Ramos (cell line): ENCODE results near the gene TRA2A.

ENCODE experiments used
- in situ Hi-C: fragments of 300-500 bp; cut with MboI; formaldehyde crosslinking; loops from one replicate; pipeline ENCODE4 v1.14.3; 2022; ENCODE audit warnings: low sequenced_read_pairs; ENCODE audit not compliant: unreplicated experiment

TRA2A gene

GRCh38 chr7:23472046-23472445, 59.7 kb downstream of the TRA2A start:
- in situ Hi-C loops: loop anchor here (5.0 kb wide), 1 partner anchor 100 kb away; no protein-coding TSS in a partner anchor

DNA sequence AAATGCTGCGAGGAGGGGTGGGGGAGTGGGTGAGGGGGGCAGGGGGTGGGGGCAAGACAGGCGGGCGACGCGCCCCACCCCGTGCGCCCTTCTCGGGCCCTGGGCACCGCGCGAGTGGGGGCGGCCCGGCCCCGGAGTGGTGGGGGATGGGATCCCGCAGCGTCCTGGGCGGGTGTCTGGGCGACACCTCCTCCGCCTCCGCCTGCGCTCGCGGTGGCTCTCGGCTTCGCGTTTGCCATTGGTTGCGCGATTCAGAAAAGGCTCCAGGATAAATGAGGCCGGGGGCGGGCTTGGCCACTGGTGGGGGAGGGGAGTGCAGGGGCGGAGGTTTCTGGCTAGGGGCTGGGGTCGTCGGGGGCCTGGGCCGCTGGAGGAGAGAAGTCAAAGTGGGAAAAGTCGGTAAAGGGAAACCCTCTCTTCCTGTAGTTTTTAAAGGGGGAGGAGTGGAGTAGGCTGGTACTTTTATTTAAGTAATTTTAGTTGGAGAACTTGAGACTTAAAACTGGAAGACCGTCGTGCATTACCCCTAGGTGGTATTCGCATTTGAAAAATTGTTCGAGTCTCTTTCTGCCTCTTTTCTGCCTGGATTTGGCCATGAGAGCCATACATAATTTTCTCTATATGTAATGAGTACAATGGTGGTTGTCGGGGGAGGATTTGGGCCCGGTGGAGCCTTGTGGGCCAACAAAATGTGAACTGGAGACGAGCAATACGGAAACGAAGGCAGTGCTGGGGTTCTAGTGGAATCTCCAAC, 60.5 kb downstream of the TRA2A start:
- in situ Hi-C loops: loop anchor here (5.0 kb wide), 1 partner anchor 99 kb away; no protein-coding TSS in a partner anchor

DNA sequence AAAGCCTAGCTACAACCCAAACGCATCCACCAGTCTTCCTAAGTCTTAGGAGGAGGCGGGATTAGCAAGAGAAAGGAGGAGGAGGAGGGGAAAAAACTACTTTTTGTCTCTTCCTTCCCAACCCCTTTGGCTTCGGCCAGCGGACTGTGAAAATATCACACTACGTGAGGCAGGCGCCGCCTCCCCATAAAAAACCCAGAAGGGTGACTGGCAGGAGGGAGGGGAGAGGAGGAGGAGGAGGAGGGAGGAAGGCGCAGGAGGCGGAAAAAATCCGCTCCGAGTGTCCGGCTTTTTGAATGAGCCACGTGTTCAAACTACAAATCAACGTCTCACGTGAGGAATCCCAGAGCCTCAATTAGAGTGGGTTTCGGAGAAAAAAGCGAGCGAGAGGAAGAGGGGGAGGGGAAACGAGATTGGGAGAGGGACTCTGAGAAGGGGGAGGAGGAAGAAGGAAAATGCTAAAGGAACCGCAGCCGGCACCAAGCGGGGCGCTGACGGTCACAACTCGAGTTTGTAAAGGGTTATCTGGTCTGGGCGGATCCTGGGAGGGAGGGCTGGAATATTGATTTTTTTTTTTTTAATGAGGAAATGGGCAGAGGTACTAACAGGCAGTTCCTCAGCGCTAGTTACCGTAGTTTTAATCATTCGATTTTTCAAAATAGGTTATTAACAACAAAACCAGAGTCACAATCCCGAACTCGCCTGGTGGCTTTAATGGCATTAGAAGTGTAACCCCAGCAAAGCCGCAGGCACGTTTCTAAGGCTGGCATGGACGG, 61.3 kb downstream of the TRA2A start, which contains the start of gene IGF2BP3:
Gene IGF2BP3, minus strand, starts transcription at position 162 of the 776 bp plus-strand sequence. CDS start 381 bp downstream, outside the sequence.
- in situ Hi-C loops: loop anchor here (5.0 kb wide), 1 partner anchor 98 kb away; no protein-coding TSS in a partner anchor

- in situ Hi-C loops: loop anchor here (5.0 kb wide), 1 partner anchor 98 kb away; no protein-coding TSS in a partner anchor
These were observed 61.9 kb downstream of the TRA2A start for GRCh38 chr7:23469961-23470250.

GRCh38 chr7:23469150-23469960, 62.4 kb downstream of the TRA2A start:
- in situ Hi-C loops: no loop called here

DNA sequence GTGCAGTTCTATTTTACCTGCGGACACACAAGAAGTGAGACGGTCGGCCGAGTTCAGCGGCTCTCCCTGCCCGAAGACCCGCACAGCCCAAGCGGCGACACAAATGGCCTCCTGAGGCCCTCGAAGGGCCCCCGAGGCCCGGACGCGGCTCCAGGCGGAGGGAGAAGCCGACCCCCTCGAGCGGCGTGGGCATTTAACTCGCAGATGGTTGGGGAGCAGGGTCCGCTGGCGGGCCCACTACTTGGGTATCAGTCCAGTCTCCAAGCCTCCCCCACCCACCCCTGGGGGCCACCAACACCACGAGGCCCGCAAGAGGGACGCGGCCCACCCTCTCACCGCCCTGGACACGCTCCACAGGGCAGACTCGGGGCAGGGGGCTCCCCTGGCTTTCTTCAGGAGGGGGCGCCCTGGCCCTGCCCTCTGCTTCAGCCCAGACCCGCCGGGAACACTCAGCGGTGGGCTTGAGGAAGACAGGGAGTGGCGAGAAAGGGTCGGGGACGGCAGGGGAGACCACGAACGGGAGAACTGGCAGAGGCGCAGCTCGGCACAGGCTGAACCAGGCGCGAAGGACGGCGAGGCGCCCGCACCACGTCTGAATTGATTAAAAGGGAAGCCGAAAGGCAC, 63.1 kb downstream of the TRA2A start:
- in situ Hi-C loops: no loop called here

DNA sequence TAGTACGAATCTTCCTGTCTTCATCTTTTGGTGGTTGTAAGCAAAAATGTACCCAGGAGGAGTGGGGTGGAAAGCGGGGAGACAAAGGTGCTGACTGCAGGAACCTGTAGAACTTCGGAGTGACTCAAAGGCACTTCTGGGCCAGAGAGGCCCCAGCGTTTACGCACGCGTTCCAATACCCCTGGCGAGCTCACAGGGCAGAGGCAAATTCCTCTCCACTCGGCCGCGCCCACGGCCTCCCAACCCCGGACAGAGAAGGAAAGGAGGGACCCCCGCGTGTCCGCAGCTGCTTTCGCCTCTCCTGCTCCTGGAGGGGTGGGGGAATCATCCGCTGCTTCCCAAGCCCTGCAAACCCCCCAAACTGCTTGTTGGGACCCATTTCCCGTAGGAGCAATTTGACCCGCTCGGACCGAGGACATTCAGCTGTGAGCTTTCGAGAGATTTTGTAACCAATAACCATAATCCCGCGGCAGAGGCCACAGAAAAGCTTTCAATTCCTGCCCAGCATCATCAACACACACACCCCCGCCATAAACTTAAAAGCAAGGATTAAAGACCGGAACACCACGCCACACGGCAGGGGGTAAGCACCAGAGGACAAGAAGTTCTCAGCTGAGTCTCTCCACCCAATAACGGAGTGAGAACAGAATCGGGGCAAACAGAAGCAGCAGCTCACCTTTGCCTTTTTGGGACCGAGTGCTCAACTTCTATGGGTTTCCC, 63.8 kb downstream of the TRA2A start:
- in situ Hi-C loops: no loop called here

- in situ Hi-C loops: no loop called here
These were observed 64.4 kb downstream of the TRA2A start for GRCh38 chr7:23467291-23467805.

- in situ Hi-C loops: no loop called here
These were observed 68.9 kb downstream of the TRA2A start for GRCh38 chr7:23462846-23463245.

GRCh38 chr7:23458044-23458443, 73.7 kb downstream of the TRA2A start:
- in situ Hi-C loops: no loop called here

GRCh38 chr7:23456093-23456492, 75.7 kb downstream of the TRA2A start:
- in situ Hi-C loops: no loop called here

DNA sequence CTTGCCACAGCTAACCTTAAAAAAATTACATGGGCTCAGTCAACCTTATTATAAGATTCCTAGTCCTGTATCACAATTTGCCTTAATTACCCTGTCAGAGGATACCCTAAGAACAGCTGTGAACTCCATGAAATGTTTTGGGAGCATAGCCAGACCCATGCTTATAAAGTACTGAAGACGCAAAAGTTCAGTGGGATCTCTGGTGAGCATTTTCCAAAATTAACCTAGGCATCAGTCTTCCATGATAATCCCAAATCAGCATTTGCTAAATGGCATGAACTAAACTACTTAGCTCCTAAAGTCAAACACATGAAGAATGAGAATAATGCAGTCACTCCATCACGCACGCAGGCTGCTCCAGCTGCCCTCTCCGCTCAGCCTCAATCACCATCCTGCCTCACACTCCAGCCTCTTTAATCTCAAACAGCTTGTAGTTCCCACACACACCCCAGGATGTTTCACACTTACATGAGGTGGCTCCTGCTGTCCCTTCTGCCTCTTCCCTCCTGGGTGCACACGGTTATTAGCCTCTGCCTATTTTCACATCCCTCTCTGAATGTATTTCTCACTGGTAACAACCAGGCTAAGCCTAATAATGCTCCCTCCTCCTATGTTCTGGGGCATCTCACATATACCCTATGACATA, 76.8 kb downstream of the TRA2A start:
- in situ Hi-C loops: no loop called here
